NCI-H2171 treated with DMSO at 0.1 percent for 48 hours (cell line): ENCODE data around the gene NDUFB8.
A peak's percentile ranks its signal among the peaks of the same experiment; 100 is the strongest.

Experiments
- DNase-seq: peaks from one replicate; lab custom pipeline; 2025; lab: John Stamatoyannopoulos, UW

The NDUFB8 gene

GRCh38 chr10:100506596-100507356 lies 22.9 kb downstream of the NDUFB8 start:
- no peak for DNase-seq

- no peak for DNase-seq
Observed at GRCh38 chr10:100505164-100505563, 24.5 kb downstream of the NDUFB8 start.

- DNase-seq = no peak
Observed at GRCh38 chr10:100504096-100504495, 25.6 kb downstream of the NDUFB8 start.

- DNase-seq = no peak
Observed at GRCh38 chr10:100502926-100503494, 26.7 kb downstream of the NDUFB8 start.

GRCh38 chr10:100501423-100501822 lies 28.2 kb downstream of the NDUFB8 start:
- no peak for DNase-seq

- DNase-seq = no peak
Observed at GRCh38 chr10:100498059-100498458, 31.6 kb downstream of the NDUFB8 start.

GRCh38 chr10:100496567-100496966 lies 33.1 kb downstream of the NDUFB8 start:
- DNase-seq = no peak

- DNase-seq = no peak
Observed at GRCh38 chr10:100490531-100490930, 39.1 kb downstream of the NDUFB8 start.

- DNase-seq = no peak
Observed at GRCh38 chr10:100489396-100489795, 40.3 kb downstream of the NDUFB8 start.

- no peak for DNase-seq
Observed at GRCh38 chr10:100487529-100487928, 42.1 kb downstream of the NDUFB8 start.

- DNase-seq = no peak
Observed at GRCh38 chr10:100485801-100486495, 43.7 kb downstream of the NDUFB8 start.

GRCh38 chr10:100485366-100485765 lies 44.3 kb downstream of the NDUFB8 start:
- no peak for DNase-seq

- DNase-seq = no peak
Observed at GRCh38 chr10:100483876-100484666, 45.6 kb downstream of the NDUFB8 start.

GRCh38 chr10:100482834-100483185 lies 46.9 kb downstream of the NDUFB8 start:
- DNase-seq = peak; percentile 25

- DNase-seq = peak; percentile 52
Observed at GRCh38 chr10:100482181-100482833, 47.4 kb downstream of the NDUFB8 start.

GRCh38 chr10:100481462-100482081 lies 48.1 kb downstream of the NDUFB8 start:
- peak; percentile 78 for DNase-seq

GRCh38 chr10:100480002-100480401 lies 49.7 kb downstream of the NDUFB8 start:
- DNase-seq = no peak

- no peak for DNase-seq
Observed at GRCh38 chr10:100479037-100479436, 50.6 kb downstream of the NDUFB8 start.

GRCh38 chr10:100477970-100478369 lies 51.7 kb downstream of the NDUFB8 start:
- DNase-seq = no peak
